Measurements from ENCODE around the gene ACOXL. TPM values are rescaled to one million over a fixed set of nuclear protein-coding genes. Genes with fewer than 3 reads are reported as not detected.
"Not testable (repeated sequence)": the region's sequence is repeated elsewhere in the genome, so short reads cannot be mapped to it uniquely, and the experiment has no call there.

ACOXL gene
- total and polyA plus RNA-seq, 10 of the 15 experiments (the other 5 are each of a cell fraction or from before 2014, with no cell fraction given): 0.05 to 1.3 (median 0.71) TPM

- H3K27ac ChIP-seq (ENCODE audit: control insufficient read depth, insufficient read depth): no peak overlapping the region
- no peak overlapping the region for H3K4me2 ChIP-seq (ENCODE audit: control insufficient read depth, insufficient read depth)
- intact Hi-C loops (cut with micrococcal nuclease; ENCODE audit: unreplicated experiment) (no loop called here), in situ Hi-C loops (cut with MboI) (no loop called here)
- no TSS peak for BruUV-seq (replicated peaks)
- POLR2A ChIA-PET: no interaction called here
- H3K27me3 ChIP-seq (replicated peaks in 1 of 2; ENCODE audit: control insufficient read depth in 2 of 2, insufficient read depth in 2 of 2, low read length in 1 of 2): no peaks in the 10 kb centered on the region
- DNase-seq (ENCODE audit: low read depth, low spot score) (no peak), ATAC-seq (no peak), FAIRE-seq (no peak)
- CTCF ChIA-PET: interaction anchor here (0.6 to 3.7 kb wide), 4 partner anchors 14 to 317 kb away, joined by 3 to 13 read pairs (median 4); no protein-coding TSS in a partner anchor
- WGBS (ENCODE audit: insufficient coverage, insufficient replicate concordance, low lambda C conversion rate, missing lambda C conversion rate): 67% methylated on average over 2 of the region's 2 CpGs
- H3K4me1 ChIP-seq (ENCODE audit: control insufficient read depth, insufficient read depth, low read length): no peaks in the 10 kb centered on the region
- no peaks in the 10 kb centered on the region for H3K79me2 ChIP-seq (ENCODE audit: control insufficient read depth, insufficient read depth, low read length)
- SMC1A ChIA-PET (ENCODE audit: uncharacterized antibody, unreplicated experiment): interaction anchor here (0.6 kb wide), 1 partner anchor 117 kb away, joined by 3 read pairs; no protein-coding TSS in a partner anchor
- no peak overlapping the region for H2AFZ ChIP-seq (ENCODE audit: control insufficient read depth, low read depth, low read length)
- RAD21 ChIA-PET (ENCODE audit: unreplicated experiment): interaction anchor here (0.9 to 1.2 kb wide), 2 partner anchors 17 to 44 kb away, joined by 3 to 4 read pairs; no protein-coding TSS in a partner anchor
- H3K4me3 ChIP-seq: no peak overlapping the region
- TF ChIP-seq E4F1 (IDR thresholded peaks at IDR 0.05; ENCODE audit: borderline replicate concordance, partially characterized antibody) (no peak), CTCF (IDR thresholded peaks at IDR 0.05 in 2 of 3, conservative IDR thresholded peaks at IDR 0.05 in 1 of 3; ENCODE audit: control insufficient read depth in 2 of 3, extremely low read depth in 1 of 3, insufficient read depth in 1 of 3, low read depth in 3 of 3, low read length in 3 of 3) (no peak), TARDBP (IDR thresholded peaks at IDR 0.05; ENCODE audit: borderline replicate concordance) (no peak), POLR2AphosphoS5 (IDR thresholded peaks at IDR 0.05; ENCODE audit: low read length) (no peak)
- H4K20me1 ChIP-seq (ENCODE audit: control insufficient read depth, insufficient read depth): no peaks in the 10 kb centered on the region
- no peaks in the 10 kb centered on the region for H3K36me3 ChIP-seq (ENCODE audit: control insufficient read depth in 2 of 2, insufficient read depth in 2 of 2, low read length in 1 of 2)
- peaks cover 9% of the 10 kb centered on the region; the same call in 2 of the 3 replicates for H3K9me3 ChIP-seq (replicated peaks; ENCODE audit: control insufficient read depth, insufficient read depth, low read length)
- H3K9ac ChIP-seq (ENCODE audit: control insufficient read depth, insufficient read depth, low read length): no peak overlapping the region
Observed at GRCh38 chr2:111072220-111072871, 340.0 kb downstream of the ACOXL start.

GRCh38 chr2:111082659-111083058 is 350.3 kb downstream of the ACOXL start:
- ATAC-seq; H3K4me2 ChIP-seq (ENCODE audit: control insufficient read depth, insufficient read depth); intact Hi-C loops (cut with micrococcal nuclease; ENCODE audit: unreplicated experiment); H2AFZ ChIP-seq (ENCODE audit: control insufficient read depth, low read depth, low read length); BruUV-seq (replicated peaks); DNase-seq (ENCODE audit: low read depth, low spot score); H3K9ac ChIP-seq (ENCODE audit: control insufficient read depth, insufficient read depth, low read length); POLR2A ChIA-PET; CTCF ChIA-PET; in situ Hi-C loops (cut with MboI); H3K27me3 ChIP-seq (replicated peaks in 1 of 2; ENCODE audit: control insufficient read depth in 2 of 2, insufficient read depth in 2 of 2, low read length in 1 of 2); SMC1A ChIA-PET (ENCODE audit: uncharacterized antibody, unreplicated experiment); H3K36me3 ChIP-seq (ENCODE audit: control insufficient read depth in 2 of 2, insufficient read depth in 2 of 2, low read length in 1 of 2); H3K79me2 ChIP-seq (ENCODE audit: control insufficient read depth, insufficient read depth, low read length); H3K27ac ChIP-seq (ENCODE audit: control insufficient read depth, insufficient read depth); H3K9me3 ChIP-seq (replicated peaks; ENCODE audit: control insufficient read depth, insufficient read depth, low read length); FAIRE-seq; RAD21 ChIA-PET (ENCODE audit: unreplicated experiment); H4K20me1 ChIP-seq (ENCODE audit: control insufficient read depth, insufficient read depth); H3K4me3 ChIP-seq; H3K4me1 ChIP-seq (ENCODE audit: control insufficient read depth, insufficient read depth, low read length): not testable (repeated sequence)
- WGBS (ENCODE audit: insufficient coverage, insufficient replicate concordance, low lambda C conversion rate, missing lambda C conversion rate): 0% methylated on average over 1 of the region's 1 CpG

Data from GM12878 (cell line).